ENCODE results near the gene RAPSN. TPM values are rescaled to one million over a fixed set of nuclear protein-coding genes. Genes with fewer than 3 reads are reported as not detected.
A peak's percentile ranks its signal among the peaks of the same experiment; 100 is the strongest.

Gene RAPSN
- total RNA-seq, 1 donor from 2014 or later = 0.39 TPM

DNA sequence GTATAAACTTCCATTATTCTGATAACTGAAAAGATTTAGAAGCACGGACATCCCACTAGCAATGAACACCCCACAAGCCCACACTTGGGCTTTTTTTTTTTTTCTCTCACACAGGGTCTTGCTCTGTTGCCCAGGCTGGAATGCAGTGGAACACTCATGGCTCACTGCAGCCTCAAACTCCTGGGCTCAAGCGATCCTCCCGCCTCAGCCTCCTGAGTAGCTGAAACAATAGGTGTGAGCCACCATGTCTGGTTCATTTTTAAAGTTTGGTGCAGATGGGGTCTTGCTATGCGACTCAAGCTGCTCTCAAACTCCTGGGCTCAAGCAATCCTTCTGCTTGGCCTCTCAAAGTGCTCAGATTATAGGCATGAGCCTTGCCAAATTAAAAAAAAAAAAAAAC, 3.1 kb downstream of the RAPSN start:
- no peak for DNase-seq (ENCODE audit: extremely low spot score, unreplicated experiment)
- TF ChIP-seq CTCF (conservative IDR thresholded peaks at IDR 0.05) = no peak
- Mint-ChIP-seq H3K36me3 (no peaks in the 10 kb centered on the region), H3K9me3 (no peaks in the 10 kb centered on the region), H3K27me3 (no peaks in the 10 kb centered on the region), H3K4me1 (ENCODE audit: unreplicated experiment) (no peaks in the 10 kb centered on the region), H3K27ac (no peak overlapping the region), H3K4me3 (no peak overlapping the region)

DNA sequence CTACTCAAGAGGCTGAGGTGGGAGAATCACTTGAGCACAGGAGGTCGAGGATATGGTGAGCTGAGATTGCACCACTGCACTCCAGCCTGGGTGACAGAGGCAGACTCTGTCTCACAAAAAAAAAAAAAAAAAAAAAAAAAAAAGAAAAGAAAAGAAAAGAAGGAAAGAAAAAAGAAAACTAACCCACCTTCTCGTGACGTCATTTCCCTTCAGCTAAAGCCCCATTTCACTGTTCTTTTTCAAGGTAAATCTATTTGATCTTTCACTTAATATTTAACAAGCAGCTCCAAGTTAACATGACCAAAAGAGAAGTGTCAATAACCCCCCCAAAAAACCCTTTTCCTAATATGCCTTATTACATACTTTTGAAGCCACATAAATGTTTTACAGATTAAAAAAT, 5.1 kb downstream of the RAPSN start:
- Mint-ChIP-seq H3K27me3 (no peaks in the 10 kb centered on the region), H3K36me3 (no peaks in the 10 kb centered on the region), H3K4me1 (ENCODE audit: unreplicated experiment) (no peaks in the 10 kb centered on the region), H3K27ac (no peak overlapping the region), H3K4me3 (no peak overlapping the region), H3K9me3 (no peaks in the 10 kb centered on the region)
- no peak for TF ChIP-seq CTCF (conservative IDR thresholded peaks at IDR 0.05)
- no peak for DNase-seq (ENCODE audit: extremely low spot score, unreplicated experiment)

GRCh38 chr11:47443028-47443700, 5.8 kb downstream of the RAPSN start:
- no peaks in the 10 kb centered on the region for H3K9me3 Mint-ChIP-seq
- no peak overlapping the region for H3K27ac Mint-ChIP-seq
- DNase-seq (ENCODE audit: extremely low spot score, unreplicated experiment) = no peak
- H3K4me1 Mint-ChIP-seq (ENCODE audit: unreplicated experiment) = no peaks in the 10 kb centered on the region
- TF ChIP-seq CTCF (conservative IDR thresholded peaks at IDR 0.05) = peak; percentile 30
- H3K36me3 Mint-ChIP-seq = no peaks in the 10 kb centered on the region
- no peak overlapping the region for H3K4me3 Mint-ChIP-seq
- H3K27me3 Mint-ChIP-seq = no peaks in the 10 kb centered on the region

DNA sequence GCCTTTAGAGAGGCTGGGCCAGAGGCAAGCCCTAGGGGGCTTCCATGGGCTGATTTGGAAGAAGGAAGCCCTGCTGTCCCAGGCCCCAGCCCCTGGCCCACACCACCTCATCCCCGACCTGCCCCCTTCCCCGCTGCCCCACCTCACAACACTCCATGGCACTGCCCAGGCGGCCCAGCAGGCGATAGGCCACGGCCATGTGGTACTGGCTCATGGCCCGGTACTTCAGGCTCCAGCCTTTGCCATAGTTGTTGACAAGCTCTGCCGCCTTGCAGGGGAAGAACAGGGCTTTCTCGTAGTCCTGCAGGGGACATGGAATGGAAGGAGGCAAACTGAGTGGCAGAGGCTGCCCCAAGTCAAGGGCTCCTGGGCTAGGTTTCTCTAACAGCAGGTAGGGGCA, 6.4 kb downstream of the RAPSN start:
- H3K9me3 Mint-ChIP-seq = no peaks in the 10 kb centered on the region
- TF ChIP-seq CTCF (conservative IDR thresholded peaks at IDR 0.05) = no peak
- no peak for DNase-seq (ENCODE audit: extremely low spot score, unreplicated experiment)
- H3K4me3 Mint-ChIP-seq = no peak overlapping the region
- no peak overlapping the region for H3K27ac Mint-ChIP-seq
- H3K36me3 Mint-ChIP-seq = no peaks in the 10 kb centered on the region
- H3K27me3 Mint-ChIP-seq = no peaks in the 10 kb centered on the region
- H3K4me1 Mint-ChIP-seq (ENCODE audit: unreplicated experiment) = no peaks in the 10 kb centered on the region

DNA sequence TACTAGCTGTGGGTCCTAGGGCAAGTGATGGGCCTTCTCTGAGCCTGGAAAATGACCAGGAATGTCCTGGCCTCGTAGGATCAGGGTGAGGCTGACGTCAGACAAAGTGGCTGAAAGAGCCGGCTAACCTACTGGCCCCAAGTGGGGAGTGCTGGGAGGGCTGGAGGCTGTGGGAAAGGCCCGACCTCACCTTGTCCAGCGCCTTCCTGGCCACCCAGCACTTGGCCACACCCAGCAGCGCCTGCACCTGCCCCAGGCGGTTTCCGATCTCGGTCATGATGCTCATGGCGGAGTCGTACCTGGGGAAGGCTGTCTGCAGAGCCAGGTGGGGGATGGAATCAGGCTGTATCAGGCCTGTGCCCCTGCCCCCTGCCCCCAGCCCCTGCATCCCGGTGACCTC, 7.5 kb downstream of the RAPSN start:
- Mint-ChIP-seq H3K4me3 (no peak overlapping the region), H3K9me3 (no peaks in the 10 kb centered on the region), H3K27ac (no peak overlapping the region), H3K27me3 (no peaks in the 10 kb centered on the region), H3K36me3 (no peaks in the 10 kb centered on the region), H3K4me1 (ENCODE audit: unreplicated experiment) (no peaks in the 10 kb centered on the region)
- no peak for TF ChIP-seq CTCF (conservative IDR thresholded peaks at IDR 0.05)
- no peak for DNase-seq (ENCODE audit: extremely low spot score, unreplicated experiment)

- no peaks in the 10 kb centered on the region for H3K36me3 Mint-ChIP-seq
- no peak for TF ChIP-seq CTCF (conservative IDR thresholded peaks at IDR 0.05)
- H3K4me1 Mint-ChIP-seq (ENCODE audit: unreplicated experiment) = no peaks in the 10 kb centered on the region
- H3K9me3 Mint-ChIP-seq = no peaks in the 10 kb centered on the region
- no peak for DNase-seq (ENCODE audit: extremely low spot score, unreplicated experiment)
- no peak overlapping the region for H3K27ac Mint-ChIP-seq
- no peak overlapping the region for H3K4me3 Mint-ChIP-seq
- H3K27me3 Mint-ChIP-seq = no peaks in the 10 kb centered on the region
These were observed 8.9 kb downstream of the RAPSN start for GRCh38 chr11:47440054-47440476.
